Nephron progenitor cell (in vitro differentiated cells): ENCODE data around the gene PLB1.

Source experiments
- DNase-seq: peaks from one replicate; pipeline ENCODE4 v3.0.0; 2021
- H3K27ac Mint-ChIP-seq: 2 replicates; pipeline ENCODE4 v1.8.0; 2021; ENCODE audit warnings: mild to moderate bottlenecking, moderate library complexity, mixed read lengths
- H3K27me3 Mint-ChIP-seq: 2 replicates; pipeline ENCODE4 v1.8.0; 2021; ENCODE audit warnings: mild to moderate bottlenecking, low read depth, mixed read lengths; ENCODE audit not compliant: poor library complexity
- H3K36me3 Mint-ChIP-seq: 2 replicates; pipeline ENCODE4 v1.8.0; 2021; ENCODE audit warnings: low read depth, mixed read lengths
- H3K4me1 Mint-ChIP-seq: 2 replicates; pipeline ENCODE4 v1.8.0; 2021; ENCODE audit warnings: mixed read lengths
- H3K4me3 Mint-ChIP-seq: 2 replicates; pipeline ENCODE4 v1.8.0; 2021; ENCODE audit warnings: mild to moderate bottlenecking, moderate library complexity, mixed read lengths
- H3K9me3 Mint-ChIP-seq: 2 replicates; pipeline ENCODE4 v1.8.0; 2021; ENCODE audit warnings: mild to moderate bottlenecking, moderate library complexity, mixed read lengths
- TF ChIP-seq, protein P1 (sequence below): fragments of 200-600 bp; sonication (generic); IDR thresholded peaks from 2 replicates; pipeline ENCODE4 v1.5.0; 2021; ENCODE audit warnings: antibody characterized with exemption

Gene PLB1

DNA sequence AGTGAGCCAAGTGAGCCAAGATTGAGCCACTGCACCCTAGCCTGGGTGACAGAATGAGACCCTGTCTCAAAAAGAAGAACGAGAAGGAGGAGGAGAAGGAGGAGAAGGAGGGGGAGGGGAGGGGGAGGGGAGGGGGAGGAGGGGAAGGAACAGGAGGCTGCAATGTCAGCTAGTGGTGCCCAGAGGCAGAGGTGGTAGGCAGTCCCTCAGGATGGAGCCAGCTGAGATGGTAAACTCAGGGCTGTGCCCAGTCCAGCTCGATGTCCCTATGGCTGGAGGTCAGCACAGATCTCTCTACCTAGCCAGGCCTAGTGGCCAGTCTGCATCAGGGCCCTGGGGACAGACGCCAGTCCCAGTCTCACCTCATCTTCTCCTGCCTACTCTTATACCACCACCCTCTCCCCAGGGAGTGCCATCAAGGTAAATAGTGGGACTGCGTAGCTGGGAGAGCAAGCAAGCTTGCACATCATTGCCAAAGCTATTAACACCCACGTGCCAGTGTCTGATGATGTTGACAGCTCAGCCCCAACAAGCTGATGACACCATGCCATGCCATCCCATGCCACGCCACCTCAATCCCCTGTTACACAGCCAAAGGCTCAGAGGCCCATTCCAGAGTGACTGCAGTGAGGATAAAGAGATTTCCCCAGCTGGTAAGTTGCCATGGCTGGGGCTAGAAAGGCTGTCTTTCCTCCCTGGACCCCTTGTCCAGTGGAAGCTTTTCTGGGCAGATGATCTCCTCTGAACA lies 7.6 kb upstream of the PLB1 start:
- Mint-ChIP-seq H3K27me3 (peaks cover 12% of the 10 kb centered on the region), H3K27ac (no peak overlapping the region), H3K36me3 (no peaks in the 10 kb centered on the region), H3K4me3 (no peak overlapping the region), H3K4me1 (peaks cover 5% of the 10 kb centered on the region), H3K9me3 (no peaks in the 10 kb centered on the region)
- TF ChIP-seq, protein P1, sequence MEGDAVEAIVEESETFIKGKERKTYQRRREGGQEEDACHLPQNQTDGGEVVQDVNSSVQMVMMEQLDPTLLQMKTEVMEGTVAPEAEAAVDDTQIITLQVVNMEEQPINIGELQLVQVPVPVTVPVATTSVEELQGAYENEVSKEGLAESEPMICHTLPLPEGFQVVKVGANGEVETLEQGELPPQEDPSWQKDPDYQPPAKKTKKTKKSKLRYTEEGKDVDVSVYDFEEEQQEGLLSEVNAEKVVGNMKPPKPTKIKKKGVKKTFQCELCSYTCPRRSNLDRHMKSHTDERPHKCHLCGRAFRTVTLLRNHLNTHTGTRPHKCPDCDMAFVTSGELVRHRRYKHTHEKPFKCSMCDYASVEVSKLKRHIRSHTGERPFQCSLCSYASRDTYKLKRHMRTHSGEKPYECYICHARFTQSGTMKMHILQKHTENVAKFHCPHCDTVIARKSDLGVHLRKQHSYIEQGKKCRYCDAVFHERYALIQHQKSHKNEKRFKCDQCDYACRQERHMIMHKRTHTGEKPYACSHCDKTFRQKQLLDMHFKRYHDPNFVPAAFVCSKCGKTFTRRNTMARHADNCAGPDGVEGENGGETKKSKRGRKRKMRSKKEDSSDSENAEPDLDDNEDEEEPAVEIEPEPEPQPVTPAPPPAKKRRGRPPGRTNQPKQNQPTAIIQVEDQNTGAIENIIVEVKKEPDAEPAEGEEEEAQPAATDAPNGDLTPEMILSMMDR = no peak
- DNase-seq = no peak

DNA sequence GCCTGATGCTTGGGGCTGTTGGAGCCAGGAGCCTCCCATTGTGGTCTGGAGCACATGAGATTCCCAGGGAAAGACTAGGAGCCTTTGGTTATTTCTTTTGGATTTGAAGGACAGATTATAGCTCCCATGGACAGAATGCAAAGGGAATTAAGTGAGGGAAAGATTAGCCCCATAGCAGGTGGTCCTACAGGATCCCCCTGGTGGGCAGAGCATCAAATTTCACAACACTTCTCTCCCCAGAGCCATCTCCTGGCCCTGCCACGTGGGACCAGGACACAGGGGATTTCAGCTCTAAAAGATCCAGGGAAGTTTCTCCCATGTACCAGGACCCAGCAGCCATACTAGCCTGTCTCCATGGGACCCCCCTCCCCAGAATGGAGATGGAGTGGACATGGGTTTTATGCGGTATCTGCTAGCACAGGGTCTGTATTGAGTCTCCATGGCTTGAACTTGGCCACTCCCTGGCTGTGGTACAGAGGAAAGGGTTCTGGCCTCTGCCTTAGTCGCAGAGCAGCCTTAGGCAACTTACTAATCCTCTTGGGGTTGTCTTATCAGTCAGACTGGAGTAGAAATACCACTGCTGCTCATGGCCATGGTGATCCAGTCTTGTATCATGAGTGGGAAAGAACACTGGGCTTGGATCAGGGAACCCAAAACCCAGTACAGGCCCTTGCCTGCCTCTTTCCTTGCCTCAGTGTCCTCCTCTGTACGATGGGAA lies 6.8 kb upstream of the PLB1 start:
- H3K4me1 Mint-ChIP-seq = peaks cover 5% of the 10 kb centered on the region
- H3K36me3 Mint-ChIP-seq = no peaks in the 10 kb centered on the region
- DNase-seq = no peak
- peaks cover 12% of the 10 kb centered on the region for H3K27me3 Mint-ChIP-seq
- H3K27ac Mint-ChIP-seq = no peak overlapping the region
- TF ChIP-seq, protein P1 = peak; percentile 9
- no peak overlapping the region for H3K4me3 Mint-ChIP-seq
- no peaks in the 10 kb centered on the region for H3K9me3 Mint-ChIP-seq

DNA sequence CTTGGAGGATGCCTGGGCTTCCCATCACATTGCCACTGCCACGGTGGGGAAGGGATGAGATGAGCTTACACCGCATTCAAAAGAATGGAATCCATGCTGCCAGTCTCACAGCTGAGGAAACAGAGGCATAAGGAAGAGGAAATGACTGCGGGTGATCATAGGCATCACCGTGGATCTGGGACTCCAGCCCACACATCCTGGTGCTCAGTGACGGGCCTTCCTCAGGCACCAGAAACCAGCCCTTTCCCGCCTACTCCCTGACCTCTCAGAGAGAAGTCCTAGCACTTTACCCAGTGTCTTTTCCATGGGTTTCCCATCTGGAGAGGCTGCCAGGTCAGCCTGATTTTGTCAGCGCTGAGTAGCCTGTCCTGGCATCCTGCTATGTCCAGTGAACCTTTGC lies 5.3 kb upstream of the PLB1 start:
- TF ChIP-seq, protein P1 = no peak
- peaks cover 5% of the 10 kb centered on the region for H3K4me1 Mint-ChIP-seq
- peaks cover 16% of the 10 kb centered on the region for H3K27me3 Mint-ChIP-seq
- no peaks in the 10 kb centered on the region for H3K36me3 Mint-ChIP-seq
- no peak overlapping the region for H3K27ac Mint-ChIP-seq
- no peak for DNase-seq
- no peak overlapping the region for H3K4me3 Mint-ChIP-seq
- no peaks in the 10 kb centered on the region for H3K9me3 Mint-ChIP-seq

DNA sequence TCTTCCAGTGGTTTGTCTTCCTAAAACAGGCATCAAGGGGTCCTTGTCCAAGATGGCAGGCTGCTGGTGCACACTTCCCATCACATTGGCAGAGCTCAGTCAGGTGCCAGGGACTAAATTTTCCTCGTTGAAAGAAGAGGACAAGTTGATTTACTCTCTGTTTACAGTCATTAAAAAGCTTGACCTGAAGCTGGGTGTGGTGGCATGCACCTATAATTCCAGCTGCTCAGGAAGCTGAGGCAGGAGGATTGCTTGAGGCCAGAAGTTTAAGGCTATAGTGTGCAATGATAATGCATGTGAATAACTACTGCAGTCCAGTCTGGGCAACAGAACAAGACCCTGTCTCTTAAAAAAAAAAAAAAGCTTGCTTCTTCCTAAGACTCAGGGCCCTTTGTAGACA lies 3.6 kb upstream of the PLB1 start:
- TF ChIP-seq, protein P1 = no peak
- no peak overlapping the region for H3K4me3 Mint-ChIP-seq
- no peaks in the 10 kb centered on the region for H3K36me3 Mint-ChIP-seq
- H3K27ac Mint-ChIP-seq = no peak overlapping the region
- peaks cover 13% of the 10 kb centered on the region for H3K4me1 Mint-ChIP-seq
- peaks cover 8% of the 10 kb centered on the region for H3K27me3 Mint-ChIP-seq
- H3K9me3 Mint-ChIP-seq = no peaks in the 10 kb centered on the region
- DNase-seq = no peak

DNA sequence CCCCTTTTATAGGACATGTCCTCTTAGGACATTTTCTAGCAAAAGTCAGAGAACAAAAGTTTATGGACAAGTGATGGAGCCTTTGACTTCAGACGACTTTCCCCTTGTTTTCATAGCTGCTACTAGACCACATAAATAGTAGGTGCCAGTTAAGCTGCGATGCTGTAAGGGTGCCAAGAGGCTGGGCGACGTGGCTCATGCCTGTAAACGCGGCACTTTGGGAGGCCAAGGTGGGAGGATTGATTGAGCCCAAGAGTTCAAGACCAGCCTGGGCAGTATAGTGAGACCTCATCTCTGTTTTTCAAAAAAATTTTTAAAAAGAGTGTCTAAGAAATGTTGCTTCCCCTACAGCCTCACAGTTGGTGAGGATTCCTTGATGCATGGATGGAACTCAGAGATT lies 2.2 kb upstream of the PLB1 start:
- no peaks in the 10 kb centered on the region for H3K9me3 Mint-ChIP-seq
- peaks cover 7% of the 10 kb centered on the region for H3K27me3 Mint-ChIP-seq
- H3K4me1 Mint-ChIP-seq = peaks cover 14% of the 10 kb centered on the region
- no peak overlapping the region for H3K27ac Mint-ChIP-seq
- no peak for DNase-seq
- TF ChIP-seq, protein P1 = no peak
- H3K4me3 Mint-ChIP-seq = no peak overlapping the region
- no peaks in the 10 kb centered on the region for H3K36me3 Mint-ChIP-seq
